Nephron progenitor cell (in vitro differentiated cells): ENCODE results near the gene ULK3.
A peak's percentile ranks its signal among the peaks of the same experiment; 100 is the strongest.
"Not testable (repeated sequence)": the region's sequence is repeated elsewhere in the genome, so short reads cannot be mapped to it uniquely, and the experiment has no call there.

Experiments used
- DNase-seq: peaks from one replicate; pipeline ENCODE4 v3.0.0; 2021
- H3K27ac Mint-ChIP-seq: 2 replicates; pipeline ENCODE4 v1.8.0; 2021; ENCODE audit warnings: mild to moderate bottlenecking, moderate library complexity, mixed read lengths
- H3K27me3 Mint-ChIP-seq: 2 replicates; pipeline ENCODE4 v1.8.0; 2021; ENCODE audit warnings: mild to moderate bottlenecking, low read depth, mixed read lengths; ENCODE audit not compliant: poor library complexity
- H3K36me3 Mint-ChIP-seq: 2 replicates; pipeline ENCODE4 v1.8.0; 2021; ENCODE audit warnings: low read depth, mixed read lengths
- H3K4me1 Mint-ChIP-seq: 2 replicates; pipeline ENCODE4 v1.8.0; 2021; ENCODE audit warnings: mixed read lengths
- H3K4me3 Mint-ChIP-seq: 2 replicates; pipeline ENCODE4 v1.8.0; 2021; ENCODE audit warnings: mild to moderate bottlenecking, moderate library complexity, mixed read lengths
- H3K9me3 Mint-ChIP-seq: 2 replicates; pipeline ENCODE4 v1.8.0; 2021; ENCODE audit warnings: mild to moderate bottlenecking, moderate library complexity, mixed read lengths
- TF ChIP-seq, protein P1 (sequence below): fragments of 200-600 bp; sonication (generic); IDR thresholded peaks from 2 replicates; pipeline ENCODE4 v1.5.0; 2021; ENCODE audit warnings: antibody characterized with exemption

ULK3 gene

DNA sequence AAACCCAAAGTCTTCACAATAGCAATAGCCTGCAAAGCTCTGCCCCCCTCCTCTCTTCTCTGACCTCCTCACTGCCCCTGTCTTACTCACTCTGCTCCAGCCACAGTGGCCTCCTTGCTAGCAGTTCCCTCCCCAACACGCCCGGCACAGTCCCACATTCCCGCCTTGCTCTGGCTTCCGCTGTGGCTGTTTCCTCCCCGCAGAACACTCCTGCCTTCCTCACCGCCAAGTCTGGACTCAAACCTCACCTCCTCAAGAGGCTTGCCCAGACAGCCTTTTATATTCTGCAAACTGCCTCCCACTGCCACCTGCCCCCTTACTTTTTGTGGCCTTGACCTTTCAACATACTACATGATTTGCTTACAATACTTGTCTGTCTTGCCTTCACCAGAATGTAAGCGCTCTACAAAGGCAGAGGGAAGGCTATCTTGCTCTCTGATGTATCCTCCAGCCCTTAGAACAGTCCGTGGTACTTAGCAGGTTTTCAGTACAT lies 46.5 kb upstream of the ULK3 start:
- H3K4me3 Mint-ChIP-seq: peak overlapping the region; percentile 88

DNA sequence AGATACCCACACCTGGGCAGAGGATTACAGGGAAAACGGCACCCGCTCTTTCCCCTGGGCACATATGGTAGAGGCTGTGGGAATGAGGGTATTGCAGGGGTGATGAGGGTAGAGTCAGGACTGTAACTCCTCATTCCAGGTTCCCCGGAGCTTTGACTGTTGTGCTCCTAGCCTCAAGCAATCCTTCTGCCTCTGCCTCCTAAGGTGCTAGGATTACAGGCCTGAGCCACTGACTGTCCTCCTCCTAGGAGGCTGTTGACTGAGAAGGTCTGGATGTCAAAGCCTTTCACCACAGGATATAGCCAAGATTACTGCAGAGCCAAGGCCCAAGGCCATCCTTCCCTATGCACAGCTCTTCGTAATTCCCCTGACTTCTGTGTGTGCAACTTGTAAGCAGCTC lies 45.8 kb upstream of the ULK3 start:
- H3K4me1 Mint-ChIP-seq: peaks cover 39% of the 10 kb centered on the region

More for the DNA sequence above, 46.5 kb upstream of the ULK3 start:
- Mint-ChIP-seq H3K27ac (peak overlapping the region; percentile 19), H3K27me3 (peaks cover 10% of the 10 kb centered on the region), H3K9me3 (no peaks in the 10 kb centered on the region), H3K4me1 (peaks cover 38% of the 10 kb centered on the region), H3K36me3 (peaks cover 17% of the 10 kb centered on the region)
- TF ChIP-seq, protein P1, sequence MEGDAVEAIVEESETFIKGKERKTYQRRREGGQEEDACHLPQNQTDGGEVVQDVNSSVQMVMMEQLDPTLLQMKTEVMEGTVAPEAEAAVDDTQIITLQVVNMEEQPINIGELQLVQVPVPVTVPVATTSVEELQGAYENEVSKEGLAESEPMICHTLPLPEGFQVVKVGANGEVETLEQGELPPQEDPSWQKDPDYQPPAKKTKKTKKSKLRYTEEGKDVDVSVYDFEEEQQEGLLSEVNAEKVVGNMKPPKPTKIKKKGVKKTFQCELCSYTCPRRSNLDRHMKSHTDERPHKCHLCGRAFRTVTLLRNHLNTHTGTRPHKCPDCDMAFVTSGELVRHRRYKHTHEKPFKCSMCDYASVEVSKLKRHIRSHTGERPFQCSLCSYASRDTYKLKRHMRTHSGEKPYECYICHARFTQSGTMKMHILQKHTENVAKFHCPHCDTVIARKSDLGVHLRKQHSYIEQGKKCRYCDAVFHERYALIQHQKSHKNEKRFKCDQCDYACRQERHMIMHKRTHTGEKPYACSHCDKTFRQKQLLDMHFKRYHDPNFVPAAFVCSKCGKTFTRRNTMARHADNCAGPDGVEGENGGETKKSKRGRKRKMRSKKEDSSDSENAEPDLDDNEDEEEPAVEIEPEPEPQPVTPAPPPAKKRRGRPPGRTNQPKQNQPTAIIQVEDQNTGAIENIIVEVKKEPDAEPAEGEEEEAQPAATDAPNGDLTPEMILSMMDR: no peak
- DNase-seq: peak; percentile 50

DNA sequence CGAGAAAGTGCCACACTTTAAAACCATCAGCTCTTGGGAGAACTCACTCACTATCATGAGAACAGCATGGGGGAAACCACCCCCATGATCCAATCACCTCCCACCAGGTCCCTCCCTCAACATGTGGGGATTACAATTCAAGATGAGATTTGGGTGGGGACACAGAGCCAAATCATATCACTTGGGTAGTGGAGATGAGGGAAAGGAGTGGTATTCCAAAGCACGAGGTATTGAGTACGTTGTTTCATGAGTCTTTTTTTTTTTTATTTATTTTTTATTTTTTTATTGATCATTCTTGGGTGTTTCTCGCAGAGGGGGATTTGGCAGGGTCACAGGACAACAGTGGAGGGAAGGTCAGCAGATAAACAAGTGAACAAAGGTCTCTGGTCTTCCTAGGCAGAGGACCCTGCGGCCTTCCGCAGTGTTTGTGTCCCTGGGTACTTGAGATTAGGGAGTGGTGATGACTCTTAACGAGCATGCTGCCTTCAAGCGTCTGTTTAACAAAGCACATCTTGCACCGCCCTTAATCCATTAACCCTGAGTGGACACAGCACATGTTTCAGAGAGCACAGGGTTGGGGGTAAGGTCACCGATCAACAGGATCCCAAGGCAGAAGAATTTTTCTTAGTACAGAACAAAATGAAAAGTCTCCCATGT lies 44.7 kb upstream of the ULK3 start:
- DNase-seq, H3K36me3 Mint-ChIP-seq, H3K4me3 Mint-ChIP-seq, H3K9me3 Mint-ChIP-seq, H3K27ac Mint-ChIP-seq: not testable (repeated sequence)
- H3K27me3 Mint-ChIP-seq: peaks cover 15% of the 10 kb centered on the region
- H3K4me1 Mint-ChIP-seq: peaks cover 39% of the 10 kb centered on the region

More for the DNA sequence above, 45.8 kb upstream of the ULK3 start:
- H3K9me3 Mint-ChIP-seq: no peaks in the 10 kb centered on the region
- no peak overlapping the region for H3K27ac Mint-ChIP-seq
- H3K27me3 Mint-ChIP-seq: peaks cover 10% of the 10 kb centered on the region
- no peak for DNase-seq
- TF ChIP-seq, protein P1: no peak
- H3K4me3 Mint-ChIP-seq: peak overlapping the region; percentile 88
- H3K36me3 Mint-ChIP-seq: peaks cover 13% of the 10 kb centered on the region

DNA sequence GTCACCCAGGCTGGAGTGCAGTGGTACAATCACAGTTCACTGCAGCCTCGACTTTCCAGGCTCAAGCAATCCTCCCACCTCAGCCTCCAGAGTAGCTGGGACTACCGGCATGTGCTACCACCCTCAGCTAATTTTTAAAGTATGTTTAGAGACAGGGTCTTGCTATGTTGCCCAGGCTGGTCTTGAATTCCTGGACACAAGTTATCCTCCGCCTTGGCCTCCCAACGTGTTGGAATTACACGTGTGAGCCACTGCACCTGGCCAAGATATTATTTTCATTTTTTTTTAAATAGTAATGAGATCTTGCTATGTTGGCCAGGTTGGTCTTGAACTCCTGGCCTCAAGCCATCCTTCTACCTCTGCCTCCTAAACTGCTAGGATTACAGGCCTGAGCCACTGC lies 42.5 kb upstream of the ULK3 start:
- Mint-ChIP-seq H3K36me3 (no peaks in the 10 kb centered on the region), H3K27ac (no peak overlapping the region), H3K4me3 (no peak overlapping the region), H3K9me3 (peaks cover 5% of the 10 kb centered on the region), H3K4me1 (peaks cover 28% of the 10 kb centered on the region), H3K27me3 (peaks cover 15% of the 10 kb centered on the region)
- TF ChIP-seq, protein P1: no peak
- DNase-seq: no peak

DNA sequence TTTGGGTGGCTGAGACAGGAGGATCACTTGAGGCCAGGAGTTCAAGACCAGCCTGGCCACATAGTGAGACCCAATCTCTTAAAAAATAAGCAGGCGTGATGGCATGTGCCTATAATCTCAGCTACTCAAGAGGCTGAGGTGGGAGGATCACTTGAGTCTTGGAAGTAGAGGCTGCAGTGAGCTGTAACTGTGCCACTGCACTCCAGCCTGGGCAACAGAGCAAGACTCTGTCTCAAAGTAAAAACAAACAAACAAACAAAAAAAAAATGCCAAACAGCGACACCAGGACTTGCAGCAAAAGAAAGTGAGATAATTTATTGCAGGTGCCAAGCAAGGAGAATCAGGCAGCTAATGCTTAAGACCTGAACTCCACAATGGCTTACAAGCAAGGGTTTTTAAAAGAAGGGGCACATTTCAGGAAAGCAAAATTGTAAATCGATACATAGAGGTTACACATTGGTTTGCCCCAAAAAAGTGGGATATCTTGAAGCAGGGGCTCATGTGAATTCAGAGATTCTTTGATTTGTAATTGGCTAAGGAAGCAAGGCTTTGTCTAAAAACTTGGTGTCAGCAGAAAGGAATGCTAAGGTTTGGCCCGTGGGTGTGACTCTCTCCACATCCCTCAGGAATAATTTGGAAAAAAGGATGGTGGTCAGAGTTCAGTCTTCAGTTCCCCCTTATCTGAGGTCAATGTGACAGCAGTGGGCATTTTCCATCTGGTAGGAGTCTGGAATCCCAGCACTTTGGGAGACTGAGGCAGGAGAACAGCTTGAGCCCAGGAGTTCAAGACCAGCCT lies 41.7 kb upstream of the ULK3 start:
- Mint-ChIP-seq H3K27ac (no peak overlapping the region), H3K4me1 (peaks cover 23% of the 10 kb centered on the region), H3K36me3 (no peaks in the 10 kb centered on the region), H3K27me3 (peaks cover 15% of the 10 kb centered on the region), H3K4me3 (no peak overlapping the region), H3K9me3 (peaks cover 5% of the 10 kb centered on the region)
- TF ChIP-seq, protein P1: no peak
- no peak for DNase-seq

DNA sequence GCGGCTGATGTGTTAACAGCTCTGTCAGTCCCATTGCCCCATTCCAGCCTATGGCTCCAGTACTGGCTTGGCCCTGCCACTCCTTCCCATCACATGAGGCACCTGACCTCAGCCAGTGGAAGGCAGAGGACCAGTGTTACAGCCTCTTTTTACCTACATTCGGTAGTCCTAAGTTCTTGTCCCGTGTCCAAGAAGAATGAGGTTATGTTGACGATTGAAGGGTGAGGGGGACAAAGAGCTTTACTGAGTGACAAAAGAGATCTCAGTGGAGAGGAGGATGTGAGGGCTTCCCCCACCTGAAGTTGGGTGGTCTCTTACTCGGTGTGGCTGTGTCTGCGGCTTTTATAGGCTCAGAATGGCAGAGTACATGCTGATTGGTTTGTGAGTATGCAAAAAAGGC lies 39.6 kb upstream of the ULK3 start:
- Mint-ChIP-seq H3K4me1 (peaks cover 11% of the 10 kb centered on the region), H3K36me3 (no peaks in the 10 kb centered on the region), H3K27me3 (peaks cover 15% of the 10 kb centered on the region), H3K27ac (peak overlapping the region; percentile 73), H3K4me3 (no peak overlapping the region), H3K9me3 (peaks cover 5% of the 10 kb centered on the region)
- no peak for DNase-seq
- TF ChIP-seq, protein P1: no peak
